ENCODE data around the gene COPS3. TPM values are rescaled to one million over a fixed set of nuclear protein-coding genes. Genes with fewer than 3 reads are reported as not detected.
A peak's percentile ranks its signal among the peaks of the same experiment; 100 is the strongest.
"Not testable (repeated sequence)": the region's sequence is repeated elsewhere in the genome, so short reads cannot be mapped to it uniquely, and the experiment has no call there.

The COPS3 gene
- total and polyA plus RNA-seq, 11 donors, result 34.7 to 108 (median 74.0) TPM

- H3K9me3 ChIP-seq, result no peaks in the 10 kb centered on the region
- H3K4me1 ChIP-seq, result peaks cover 0 to 38% (median 8%) of the 10 kb centered on the region in 12 donors
- H3K4me3 ChIP-seq, result no peak overlapping the region
- H3K27me3 ChIP-seq, result no peaks in the 10 kb centered on the region
- intact Hi-C loops (cut with DNase I), result loop anchor here in 2 of 10 donors (10.0 kb wide), 2 partner anchors 60 to 300 kb away; no protein-coding TSS in a partner anchor
- no peak for DNase-seq
- peak in 3 of 4 donors; percentile 28 to 58 (median 56) for ATAC-seq
- H3K36me3 ChIP-seq, result peaks cover 0 to 3% (median 0%) of the 10 kb centered on the region in 9 donors
- TF ChIP-seq, protein P1, sequence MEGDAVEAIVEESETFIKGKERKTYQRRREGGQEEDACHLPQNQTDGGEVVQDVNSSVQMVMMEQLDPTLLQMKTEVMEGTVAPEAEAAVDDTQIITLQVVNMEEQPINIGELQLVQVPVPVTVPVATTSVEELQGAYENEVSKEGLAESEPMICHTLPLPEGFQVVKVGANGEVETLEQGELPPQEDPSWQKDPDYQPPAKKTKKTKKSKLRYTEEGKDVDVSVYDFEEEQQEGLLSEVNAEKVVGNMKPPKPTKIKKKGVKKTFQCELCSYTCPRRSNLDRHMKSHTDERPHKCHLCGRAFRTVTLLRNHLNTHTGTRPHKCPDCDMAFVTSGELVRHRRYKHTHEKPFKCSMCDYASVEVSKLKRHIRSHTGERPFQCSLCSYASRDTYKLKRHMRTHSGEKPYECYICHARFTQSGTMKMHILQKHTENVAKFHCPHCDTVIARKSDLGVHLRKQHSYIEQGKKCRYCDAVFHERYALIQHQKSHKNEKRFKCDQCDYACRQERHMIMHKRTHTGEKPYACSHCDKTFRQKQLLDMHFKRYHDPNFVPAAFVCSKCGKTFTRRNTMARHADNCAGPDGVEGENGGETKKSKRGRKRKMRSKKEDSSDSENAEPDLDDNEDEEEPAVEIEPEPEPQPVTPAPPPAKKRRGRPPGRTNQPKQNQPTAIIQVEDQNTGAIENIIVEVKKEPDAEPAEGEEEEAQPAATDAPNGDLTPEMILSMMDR (IDR thresholded peaks at IDR 0.05), result no peak
- no peak for TF ChIP-seq POLR2A (IDR thresholded peaks at IDR 0.05)
- 37 to 52% (median 46%) methylated on average over 2 of the region's 2 CpGs for WGBS, 4 donors
- H3K27ac ChIP-seq, result peak overlapping the region in 6 of 12 donors; percentile 13 to 79 (median 44)
These were observed 23.5 kb upstream of the COPS3 start for GRCh38 chr17:17304521-17304985.

- 19 to 30% (median 19%) methylated on average over 14 to 21 of the region's 21 CpGs for WGBS, 4 donors
- peak in 1 of 4 donors; percentile 27 for ATAC-seq
- intact Hi-C loops (cut with DNase I), result loop anchor here in 2 of 10 donors (10.0 kb wide), 2 partner anchors 61 to 299 kb away; no protein-coding TSS in a partner anchor
These were observed 22.9 kb upstream of the COPS3 start for GRCh38 chr17:17303847-17304490.

GRCh38 chr17:17303010-17303846 lies 22.2 kb upstream of the COPS3 start, which contains the start of gene NT5M:
Gene NT5M (plus strand): TSS chr17:17303373. CDS start chr17:17303551, 178 bp downstream.
- DNase-seq, result peak; percentile 69 to 86 (median 76)
- Histone ChIP-seq H3K4me3 (peak within 1 kb of the TSS; percentile 28 to 76 (median 60)), H3K9me3 (no peaks in the 10 kb centered on the region), H3K4me1 (peaks cover 0 to 38% (median 8%) of the 10 kb centered on the region in 12 donors), H3K27me3 (no peaks in the 10 kb centered on the region), H3K36me3 (no peaks in the 10 kb centered on the region), H3K27ac (peak within 1 kb of the TSS; percentile 21 to 79 (median 60))
- intact Hi-C loops (cut with DNase I), result loop anchor here in 2 of 10 donors (10.0 kb wide), 2 partner anchors 62 to 298 kb away; no protein-coding TSS in a partner anchor
- peak; percentile 65 to 88 (median 85) for ATAC-seq
- no peak for TF ChIP-seq POLR2A (IDR thresholded peaks at IDR 0.05)
- TF ChIP-seq, protein P1 (IDR thresholded peaks at IDR 0.05), result peak in 1 of 12 donors; percentile 5
- 1 to 2% (median 1%) methylated on average over 11 to 107 of the region's 107 CpGs for WGBS, 4 donors

More at GRCh38 chr17:17303847-17304490, 22.9 kb upstream of the COPS3 start:
- peaks cover 0 to 38% (median 8%) of the 10 kb centered on the region in 12 donors for H3K4me1 ChIP-seq
- H3K27me3 ChIP-seq, result no peaks in the 10 kb centered on the region
- H3K9me3 ChIP-seq, result no peaks in the 10 kb centered on the region
- H3K36me3 ChIP-seq, result no peaks in the 10 kb centered on the region
- peak overlapping the region; percentile 28 to 76 (median 60) for H3K4me3 ChIP-seq
- no peak for DNase-seq
- TF ChIP-seq, protein P1 (IDR thresholded peaks at IDR 0.05), result no peak
- TF ChIP-seq POLR2A (IDR thresholded peaks at IDR 0.05), result no peak
- peak overlapping the region; percentile 13 to 79 (median 60) for H3K27ac ChIP-seq

DNA sequence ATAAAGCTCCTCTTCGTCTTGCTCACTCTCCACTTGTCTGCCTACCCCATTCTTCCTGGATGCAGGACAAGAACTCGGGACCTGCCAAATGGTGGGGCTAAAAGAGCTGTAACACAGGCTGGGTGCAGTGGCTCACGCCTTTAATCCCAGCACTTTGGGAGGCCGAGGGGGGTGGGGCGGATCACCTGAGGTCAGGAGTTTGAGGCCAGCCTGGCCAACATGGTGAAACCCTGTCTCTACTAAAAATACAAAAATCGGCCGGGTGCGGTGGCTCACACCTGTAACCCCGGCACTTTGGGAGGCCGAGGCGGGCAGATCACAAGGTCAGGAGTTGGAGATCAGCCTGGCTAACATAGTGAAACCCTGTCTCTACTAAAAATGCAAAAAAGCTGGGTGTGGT lies 20.6 kb upstream of the COPS3 start:
- H3K4me3 ChIP-seq, DNase-seq, H3K27ac ChIP-seq, H3K27me3 ChIP-seq, H3K36me3 ChIP-seq, ATAC-seq, H3K9me3 ChIP-seq: not testable (repeated sequence)
- intact Hi-C loops (cut with DNase I), result loop anchor here in 2 of 10 donors (10.0 kb wide), 2 partner anchors 63 to 297 kb away; no protein-coding TSS in a partner anchor
- H3K4me1 ChIP-seq, result peaks cover 0 to 38% (median 8%) of the 10 kb centered on the region in 12 donors
- WGBS, 4 donors, result 93 to 98% (median 95%) methylated on average over 11 of the region's 11 CpGs
